ENCODE results near the gene KDM1A. TPM values are rescaled to one million over a fixed set of nuclear protein-coding genes. Genes with fewer than 3 reads are reported as not detected.

The KDM1A gene
- total RNA-seq, 2 experiments from 2014 or later, result 66.5 to 73.2 TPM

DNA sequence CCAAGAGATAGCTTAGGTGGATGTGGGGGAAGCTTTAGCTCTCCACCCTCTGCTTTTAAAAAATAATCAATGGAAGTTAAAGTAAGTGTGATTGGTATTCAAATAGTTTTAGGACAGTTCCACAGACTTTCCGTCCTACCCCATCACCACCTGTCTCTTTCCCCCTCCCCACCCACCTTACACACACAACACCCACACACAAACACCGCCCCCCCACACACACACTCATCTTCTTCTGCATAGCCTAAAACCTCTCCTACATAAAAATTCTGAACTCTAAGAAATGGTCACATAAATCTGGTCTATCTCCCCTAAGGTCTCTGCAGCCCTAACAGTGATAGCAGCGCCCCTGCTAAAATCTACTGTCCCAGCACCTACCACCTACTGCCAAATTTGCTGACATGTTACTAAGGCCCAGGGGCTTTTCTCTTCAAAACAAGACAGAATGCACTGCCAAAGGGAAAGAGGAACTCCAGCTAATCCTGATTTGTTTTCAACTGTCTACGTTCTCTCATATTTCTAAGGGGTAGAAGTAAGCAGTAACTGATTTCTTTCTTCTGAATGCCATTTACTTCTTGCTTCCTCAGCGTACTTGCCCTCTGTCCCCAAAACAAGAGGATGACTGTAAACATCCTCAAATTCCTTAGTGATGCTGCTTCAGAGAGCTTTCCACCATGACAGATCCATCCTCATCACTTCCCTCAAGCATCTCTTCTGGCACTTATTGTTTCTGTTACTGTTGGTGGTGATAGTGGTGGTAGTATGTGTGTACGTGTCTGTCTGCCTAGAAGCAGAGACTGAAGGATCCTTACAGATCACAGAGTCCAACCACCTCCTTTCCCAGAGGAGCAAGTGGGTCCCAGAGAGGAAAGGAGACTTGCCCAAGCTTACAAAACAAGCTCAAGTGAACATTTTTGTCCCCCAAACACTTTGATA is 92.6 kb downstream of the KDM1A start:
- POLR2A ChIA-PET, result interaction anchor here (0.6 kb wide), 1 partner anchor 53 kb away, joined by 3 read pairs; no protein-coding TSS in a partner anchor
- Mint-ChIP-seq H3K27ac (no peak overlapping the region), H3K36me3 (ENCODE audit: low read depth) (peaks cover 13% of the 10 kb centered on the region), H3K9me3 (ENCODE audit: low read depth) (no peaks in the 10 kb centered on the region), H3K4me3 (no peak overlapping the region), H3K27me3 (no peaks in the 10 kb centered on the region), H3K4me1 (peaks cover 67% of the 10 kb centered on the region)
- CTCF ChIA-PET, result interaction anchor here (1.5 to 9.4 kb wide), 6 partner anchors 9 to 73 kb away, joined by 3 to 73 read pairs (median 5); no protein-coding TSS in a partner anchor
- intact Hi-C loops (cut with DNase I, micrococcal nuclease), result loop anchor here (5.0 to 10.0 kb wide), 2 partner anchors 35 to 1327 kb away; partner anchors contain the start of gene USP48 (in 1 of the 2)
- no peak for ATAC-seq
- no peak for DNase-seq

DNA sequence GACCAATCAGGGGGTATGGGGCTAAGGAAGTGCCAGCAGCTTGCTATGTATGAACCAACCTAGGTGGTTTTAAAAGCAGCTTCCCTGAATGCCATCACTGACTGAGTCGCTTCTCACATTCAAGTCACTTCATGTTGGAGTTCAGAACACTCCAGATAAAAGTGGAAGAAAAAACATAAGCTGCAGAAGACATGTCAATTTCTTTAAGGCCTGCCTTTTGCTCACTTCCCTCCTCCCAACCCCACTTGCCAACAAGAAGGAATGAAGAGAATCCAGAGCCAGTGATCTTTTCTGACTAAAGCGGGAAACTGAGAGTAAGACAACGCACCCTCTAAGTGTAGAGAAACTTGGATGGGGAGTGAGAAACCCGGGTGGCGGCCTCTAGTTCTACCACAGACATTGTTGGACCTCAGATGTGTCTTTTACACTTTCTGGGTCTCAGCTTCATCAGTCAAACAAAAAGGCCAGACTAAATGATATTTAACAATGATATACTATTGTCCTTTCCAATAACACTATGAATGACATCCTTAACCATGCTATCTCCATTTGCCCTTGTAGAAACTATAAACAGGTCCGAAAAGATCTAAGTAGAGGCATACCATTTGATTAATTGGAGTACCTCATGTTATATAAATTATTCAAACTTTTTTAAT is 95.3 kb downstream of the KDM1A start:
- no peak overlapping the region for H3K4me3 Mint-ChIP-seq
- H3K27ac Mint-ChIP-seq, result no peak overlapping the region
- POLR2A ChIA-PET, result no interaction called here
- DNase-seq (peak; percentile 18), ATAC-seq (no peak)
- peaks cover 74% of the 10 kb centered on the region for H3K4me1 Mint-ChIP-seq
- H3K27me3 Mint-ChIP-seq, result no peaks in the 10 kb centered on the region
- peaks cover 5% of the 10 kb centered on the region for H3K36me3 Mint-ChIP-seq (ENCODE audit: low read depth)
- intact Hi-C loops (cut with DNase I, micrococcal nuclease), result loop anchor here (5.0 to 10.0 kb wide), 2 partner anchors 33 to 1330 kb away; partner anchors contain the start of gene USP48 (in 1 of the 2)
- no peaks in the 10 kb centered on the region for H3K9me3 Mint-ChIP-seq (ENCODE audit: low read depth)
- CTCF ChIA-PET, result interaction anchor here (1.7 to 9.4 kb wide), 3 partner anchors 15 to 70 kb away, joined by 5 to 73 read pairs (median 46); no protein-coding TSS in a partner anchor

DNA sequence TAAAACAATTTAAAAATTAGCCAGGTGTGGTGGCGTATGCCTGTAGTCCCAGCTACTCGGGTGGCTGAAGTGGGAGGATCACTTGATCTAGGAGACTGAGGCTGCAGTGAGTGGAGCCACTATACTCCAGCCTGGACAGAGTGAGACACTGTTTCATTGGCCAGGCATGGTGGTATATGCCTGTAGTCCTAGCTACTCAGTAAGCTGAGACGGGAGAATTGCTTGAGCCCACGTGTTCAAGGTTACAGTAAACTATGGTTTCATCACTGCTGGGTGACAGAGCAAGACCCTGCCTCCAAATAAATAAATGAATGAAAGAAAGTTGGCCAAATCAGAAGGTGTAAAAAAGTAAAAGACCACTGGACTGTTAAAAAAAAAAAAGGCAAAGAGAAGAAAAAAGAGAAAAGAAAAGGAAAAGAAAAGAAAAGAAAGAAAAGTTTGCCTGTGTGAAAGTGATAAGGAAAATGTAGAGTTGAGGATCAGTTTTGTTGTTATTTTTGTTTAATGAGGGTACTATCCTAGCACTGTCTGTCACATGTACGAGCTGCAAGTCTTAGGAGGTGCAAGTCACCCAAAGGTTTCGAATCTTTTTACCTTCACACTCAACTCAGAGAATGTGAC is 97.1 kb downstream of the KDM1A start:
- ChIA-PET POLR2A (interaction anchor here (0.6 kb wide), 1 partner anchor 228 kb away, joined by 3 read pairs; the partner anchor contains the start of gene HNRNPR), CTCF (no interaction called here)
- Mint-ChIP-seq H3K4me3 (no peak overlapping the region), H3K4me1 (peaks cover 68% of the 10 kb centered on the region), H3K27me3 (no peaks in the 10 kb centered on the region), H3K36me3 (ENCODE audit: low read depth) (peaks cover 5% of the 10 kb centered on the region), H3K27ac (no peak overlapping the region), H3K9me3 (ENCODE audit: low read depth) (no peaks in the 10 kb centered on the region)
- intact Hi-C loops (cut with DNase I, micrococcal nuclease), result loop anchor here in 1 of 2 experiments (10.0 kb wide), 1 partner anchor 1332 kb away; the partner anchor contains the start of gene USP48
- ATAC-seq (no peak), DNase-seq (no peak)

DNA sequence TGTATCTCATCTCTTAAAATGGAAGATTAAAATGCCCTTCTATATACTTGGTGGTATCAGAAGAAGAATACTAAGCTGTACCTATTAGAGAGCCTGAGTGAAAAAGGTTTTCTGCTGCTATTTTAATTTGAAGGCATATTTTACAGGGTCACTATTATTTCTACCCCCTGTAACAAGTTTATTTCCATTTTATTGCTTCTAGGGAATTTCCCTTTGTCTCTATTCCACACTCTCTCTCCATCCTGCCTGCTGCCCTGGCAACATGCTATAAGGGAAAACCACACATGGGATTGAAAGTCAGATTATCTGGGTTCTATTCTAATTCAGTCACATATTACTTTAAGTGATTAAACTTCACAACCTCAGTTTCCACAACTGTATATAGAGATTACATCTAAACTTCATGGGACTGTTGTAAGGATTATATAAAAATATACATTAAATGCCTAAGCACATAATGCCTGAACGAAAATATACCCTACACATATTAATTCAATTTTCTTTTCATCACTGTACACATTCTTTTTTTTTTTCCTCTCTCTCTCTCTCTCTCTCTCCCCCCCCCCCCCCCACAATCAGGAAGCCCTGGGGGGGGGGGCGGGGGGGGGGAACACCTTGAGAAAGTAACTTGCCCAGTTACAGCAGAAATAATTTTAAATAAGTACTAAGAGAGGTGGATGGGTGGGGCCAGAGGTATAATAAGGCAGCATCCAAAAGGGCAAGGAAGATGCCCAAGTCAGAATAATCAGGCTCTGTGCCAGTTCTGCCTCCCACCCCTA is 97.8 kb downstream of the KDM1A start:
- Mint-ChIP-seq H3K27ac (no peak overlapping the region), H3K4me1 (peaks cover 60% of the 10 kb centered on the region), H3K9me3 (ENCODE audit: low read depth) (no peaks in the 10 kb centered on the region), H3K27me3 (no peaks in the 10 kb centered on the region), H3K4me3 (no peak overlapping the region), H3K36me3 (ENCODE audit: low read depth) (peaks cover 5% of the 10 kb centered on the region)
- intact Hi-C loops (cut with DNase I, micrococcal nuclease), result loop anchor here in 1 of 2 experiments (10.0 kb wide), 1 partner anchor 1332 kb away; the partner anchor contains the start of gene USP48
- ATAC-seq (no peak), DNase-seq (no peak)
- POLR2A ChIA-PET, result no interaction called here
- CTCF ChIA-PET, result interaction anchor here (3.3 kb wide), 1 partner anchor 67 kb away, joined by 24 read pairs; no protein-coding TSS in a partner anchor

DNA sequence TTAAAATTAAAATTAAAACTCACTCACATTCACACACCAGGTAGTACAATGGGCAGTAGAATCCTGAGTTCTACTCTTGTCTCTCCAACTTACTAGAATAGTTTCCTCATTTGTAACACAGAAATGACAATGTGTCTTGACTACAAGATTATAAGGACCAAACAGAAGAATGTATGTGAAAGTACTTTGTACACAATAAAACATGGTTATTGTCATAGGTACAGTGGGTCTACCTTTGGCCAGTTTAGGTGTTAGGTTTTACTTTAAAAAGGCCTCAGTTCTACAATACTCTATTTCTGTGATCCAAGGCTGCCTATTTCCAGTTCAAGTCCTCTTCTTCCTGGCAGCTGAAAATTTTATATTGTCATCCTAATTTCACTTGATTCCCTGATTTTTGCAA is 99.1 kb downstream of the KDM1A start:
- Mint-ChIP-seq H3K36me3 (ENCODE audit: low read depth) (peaks cover 5% of the 10 kb centered on the region), H3K9me3 (ENCODE audit: low read depth) (no peaks in the 10 kb centered on the region), H3K4me1 (peaks cover 49% of the 10 kb centered on the region), H3K4me3 (no peak overlapping the region), H3K27ac (no peak overlapping the region), H3K27me3 (no peaks in the 10 kb centered on the region)
- intact Hi-C loops (cut with DNase I, micrococcal nuclease), result loop anchor here in 1 of 2 experiments (10.0 kb wide), 1 partner anchor 1334 kb away; the partner anchor contains the start of gene USP48
- ChIA-PET POLR2A (no interaction called here), CTCF (interaction anchor here (0.7 to 3.9 kb wide), 5 partner anchors 8 to 414 kb away, joined by 3 to 27 read pairs (median 7); no protein-coding TSS in a partner anchor)
- no peak for ATAC-seq
- no peak for DNase-seq

DNA sequence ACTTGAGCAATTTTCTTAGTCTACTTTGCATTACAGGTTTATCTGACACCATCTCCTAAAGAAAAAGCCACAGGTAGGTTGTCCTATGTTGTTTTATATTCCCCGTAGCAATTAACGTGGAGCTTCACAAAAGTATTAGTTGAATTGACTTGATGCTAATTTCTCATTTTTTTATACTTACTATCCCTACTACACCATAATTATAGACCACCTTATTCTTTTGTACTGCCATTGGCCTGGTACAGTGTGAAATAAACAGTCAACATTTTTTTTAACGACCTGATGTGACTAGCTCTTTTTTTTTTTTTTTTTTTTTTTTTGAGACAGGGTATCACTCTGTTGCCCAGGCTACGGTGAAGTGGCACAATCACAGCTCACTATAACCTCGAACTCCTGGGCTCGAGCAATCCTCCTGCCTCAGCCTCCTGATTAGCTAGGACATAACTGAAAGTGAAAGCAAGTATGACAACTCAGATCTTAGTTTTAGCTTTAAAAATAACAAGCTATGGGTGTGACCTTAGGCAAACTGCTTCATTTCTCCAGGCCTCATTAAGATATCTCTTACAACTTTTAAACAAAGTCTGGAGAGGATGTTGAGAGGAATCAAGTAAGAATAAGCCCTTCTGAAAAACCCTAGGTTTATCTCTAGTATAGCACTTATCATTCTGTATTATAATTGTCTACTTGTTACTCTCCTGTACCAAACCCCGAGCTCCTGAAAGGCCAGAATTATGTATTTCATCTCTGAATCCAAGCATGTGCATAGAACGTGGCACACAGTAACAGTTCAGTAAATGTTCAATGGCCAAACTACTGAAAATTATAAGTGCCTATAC is 99.9 kb downstream of the KDM1A start:
- Mint-ChIP-seq H3K4me1 (peaks cover 46% of the 10 kb centered on the region), H3K4me3 (peak overlapping the region; percentile 2), H3K36me3 (ENCODE audit: low read depth) (peaks cover 5% of the 10 kb centered on the region), H3K27ac (peak overlapping the region; percentile 43), H3K27me3 (no peaks in the 10 kb centered on the region), H3K9me3 (ENCODE audit: low read depth) (no peaks in the 10 kb centered on the region)
- CTCF ChIA-PET, result interaction anchor here (0.6 to 3.9 kb wide), 11 partner anchors 9 to 726 kb away, joined by 3 to 27 read pairs (median 4); no protein-coding TSS in a partner anchor
- DNase-seq (peak; percentile 68), ATAC-seq (peak; percentile 85)
- POLR2A ChIA-PET, result interaction anchor here (0.6 to 1.2 kb wide), 3 partner anchors 19 to 50 kb away, joined by 3 to 5 read pairs (median 4); no protein-coding TSS in a partner anchor
- intact Hi-C loops (cut with DNase I, micrococcal nuclease), result loop anchor here in 1 of 2 experiments (1.0 to 10.0 kb wide), 2 partner anchors 49 to 1334 kb away; partner anchors contain the start of genes LUZP1 and USP48

DNA sequence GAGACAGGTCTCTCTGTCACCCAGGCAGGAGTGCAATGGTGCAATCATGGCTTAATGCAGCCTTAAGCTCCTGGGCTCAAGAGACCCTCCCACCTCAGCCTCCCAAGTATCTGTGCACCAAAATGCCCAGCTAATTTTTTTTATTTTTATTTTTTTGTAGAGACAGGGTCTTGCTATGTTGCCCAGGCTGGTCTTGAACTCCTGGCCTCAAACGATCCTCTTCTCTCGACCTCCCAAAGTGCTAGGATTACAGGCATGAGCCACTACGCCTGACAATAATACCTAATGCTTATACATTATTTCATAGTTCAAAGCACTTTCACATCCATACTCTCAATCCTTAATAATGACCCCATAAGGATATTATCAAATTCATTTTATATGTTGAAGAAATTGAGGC is 101.1 kb downstream of the KDM1A start:
- POLR2A ChIA-PET, result no interaction called here
- ATAC-seq (no peak), DNase-seq (no peak)
- Mint-ChIP-seq H3K36me3 (ENCODE audit: low read depth) (peaks cover 5% of the 10 kb centered on the region), H3K27ac (no peak overlapping the region), H3K9me3 (ENCODE audit: low read depth) (no peaks in the 10 kb centered on the region), H3K27me3 (no peaks in the 10 kb centered on the region), H3K4me1 (peaks cover 46% of the 10 kb centered on the region), H3K4me3 (no peak overlapping the region)
- intact Hi-C loops (cut with DNase I, micrococcal nuclease), result no loop called here
- CTCF ChIA-PET, result interaction anchor here (0.6 to 3.9 kb wide), 8 partner anchors 18 to 431 kb away, joined by 3 to 27 read pairs (median 4); no protein-coding TSS in a partner anchor

DNA sequence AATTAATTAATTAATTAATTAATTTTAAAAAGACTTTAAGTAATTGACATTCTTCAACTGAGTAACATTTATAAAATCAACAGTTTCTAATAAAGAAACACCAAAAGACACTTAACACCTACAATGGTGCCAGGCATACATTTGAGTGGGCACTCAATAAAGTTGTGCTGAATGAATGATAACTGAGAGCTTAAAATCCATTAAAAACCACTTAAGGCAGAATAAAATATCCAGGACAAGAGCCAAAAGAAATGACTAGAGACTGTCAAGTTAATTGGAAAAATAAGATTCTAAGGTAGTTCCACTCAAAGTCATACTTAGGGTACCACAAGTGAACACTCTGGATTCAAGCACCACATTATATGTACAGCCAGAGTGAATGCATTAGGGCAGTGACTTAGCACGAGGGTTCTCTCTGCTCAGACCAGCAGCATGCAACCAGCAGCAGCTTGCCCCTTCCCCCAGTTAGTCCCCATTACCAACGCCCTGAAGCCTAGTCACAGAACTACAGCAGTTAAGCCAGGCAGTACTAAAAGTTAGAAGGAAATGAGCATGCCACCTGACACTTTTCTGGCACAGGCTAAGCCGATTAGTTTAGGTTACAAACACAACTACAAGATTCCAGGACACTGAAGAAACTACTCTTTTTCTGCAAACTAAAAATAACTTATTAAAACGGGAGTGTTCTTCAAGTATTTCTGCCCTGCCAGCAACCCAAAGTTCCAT is 102.9 kb downstream of the KDM1A start:
- H3K4me1 Mint-ChIP-seq, result peaks cover 49% of the 10 kb centered on the region
- CTCF ChIA-PET, result interaction anchor here (0.9 to 3.9 kb wide), 2 partner anchors 22 to 62 kb away, joined by 5 to 27 read pairs; no protein-coding TSS in a partner anchor

DNA sequence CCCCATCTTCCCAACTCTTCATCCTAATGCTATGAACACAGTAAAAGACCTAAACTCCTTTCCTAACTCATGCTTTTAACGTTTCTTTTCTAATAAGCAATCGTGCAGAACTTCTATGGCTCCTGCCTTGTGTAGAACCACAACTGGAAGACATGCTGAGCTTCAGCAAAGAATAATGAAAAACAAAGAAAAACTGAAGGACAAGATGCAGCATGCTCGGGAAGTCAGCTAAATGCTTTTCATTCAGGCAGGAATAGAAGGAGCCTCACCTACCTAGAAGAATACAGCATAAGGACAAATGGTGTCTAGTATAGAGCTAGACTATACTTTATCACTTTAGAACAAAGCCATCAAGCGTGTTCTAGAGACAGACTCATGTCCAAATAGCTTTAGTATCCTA is 103.5 kb downstream of the KDM1A start:
- H3K36me3 Mint-ChIP-seq (ENCODE audit: low read depth), result peaks cover 5% of the 10 kb centered on the region
- H3K4me1 Mint-ChIP-seq, result peaks cover 47% of the 10 kb centered on the region
- intact Hi-C loops (cut with DNase I, micrococcal nuclease), result no loop called here
- DNase-seq (no peak), ATAC-seq (no peak)
- H3K9me3 Mint-ChIP-seq (ENCODE audit: low read depth), result no peaks in the 10 kb centered on the region
- CTCF ChIA-PET, result interaction anchor here (0.9 to 1.5 kb wide), 2 partner anchors 23 to 62 kb away, joined by 5 to 7 read pairs; no protein-coding TSS in a partner anchor
- H3K4me3 Mint-ChIP-seq, result no peak overlapping the region
- POLR2A ChIA-PET, result interaction anchor here (0.6 kb wide), 1 partner anchor 178 kb away, joined by 4 read pairs; no protein-coding TSS in a partner anchor
- H3K27ac Mint-ChIP-seq, result no peak overlapping the region
- no peaks in the 10 kb centered on the region for H3K27me3 Mint-ChIP-seq

More for the DNA sequence above, 102.9 kb downstream of the KDM1A start:
- no peak for ATAC-seq
- DNase-seq, result no peak
- no peak overlapping the region for H3K27ac Mint-ChIP-seq
- H3K4me3 Mint-ChIP-seq, result no peak overlapping the region
- POLR2A ChIA-PET, result no interaction called here
- peaks cover 5% of the 10 kb centered on the region for H3K36me3 Mint-ChIP-seq (ENCODE audit: low read depth)
- intact Hi-C loops (cut with DNase I, micrococcal nuclease), result no loop called here
- no peaks in the 10 kb centered on the region for H3K9me3 Mint-ChIP-seq (ENCODE audit: low read depth)
- no peaks in the 10 kb centered on the region for H3K27me3 Mint-ChIP-seq
